ENCODE measurements around the gene LMBRD2.

DNA sequence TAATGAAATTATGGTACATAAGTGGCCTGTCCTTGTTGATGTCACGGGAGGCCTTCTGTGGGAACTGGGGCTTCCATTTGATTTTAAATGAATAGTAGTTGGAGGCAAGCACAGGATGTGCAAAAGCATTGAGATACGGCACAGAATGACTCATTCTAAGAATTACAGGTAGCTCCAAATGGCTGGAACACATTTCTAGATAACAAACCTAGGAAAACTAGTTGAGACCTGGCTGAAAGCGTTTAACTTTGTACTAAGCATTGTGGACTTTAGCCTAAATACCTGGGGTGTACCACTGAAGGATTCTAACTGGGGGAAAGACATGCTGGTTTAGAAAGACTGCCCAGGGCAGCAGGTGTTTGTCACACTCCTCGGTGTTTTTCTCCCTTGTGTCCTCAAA lies 9.7 kb upstream of the LMBRD2 start:
- TF ChIP-seq, protein P1, sequence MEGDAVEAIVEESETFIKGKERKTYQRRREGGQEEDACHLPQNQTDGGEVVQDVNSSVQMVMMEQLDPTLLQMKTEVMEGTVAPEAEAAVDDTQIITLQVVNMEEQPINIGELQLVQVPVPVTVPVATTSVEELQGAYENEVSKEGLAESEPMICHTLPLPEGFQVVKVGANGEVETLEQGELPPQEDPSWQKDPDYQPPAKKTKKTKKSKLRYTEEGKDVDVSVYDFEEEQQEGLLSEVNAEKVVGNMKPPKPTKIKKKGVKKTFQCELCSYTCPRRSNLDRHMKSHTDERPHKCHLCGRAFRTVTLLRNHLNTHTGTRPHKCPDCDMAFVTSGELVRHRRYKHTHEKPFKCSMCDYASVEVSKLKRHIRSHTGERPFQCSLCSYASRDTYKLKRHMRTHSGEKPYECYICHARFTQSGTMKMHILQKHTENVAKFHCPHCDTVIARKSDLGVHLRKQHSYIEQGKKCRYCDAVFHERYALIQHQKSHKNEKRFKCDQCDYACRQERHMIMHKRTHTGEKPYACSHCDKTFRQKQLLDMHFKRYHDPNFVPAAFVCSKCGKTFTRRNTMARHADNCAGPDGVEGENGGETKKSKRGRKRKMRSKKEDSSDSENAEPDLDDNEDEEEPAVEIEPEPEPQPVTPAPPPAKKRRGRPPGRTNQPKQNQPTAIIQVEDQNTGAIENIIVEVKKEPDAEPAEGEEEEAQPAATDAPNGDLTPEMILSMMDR (conservative IDR thresholded peaks at IDR 0.05; ENCODE audit: low read depth, low read length) = no peak
- no peak for TF ChIP-seq EZH2 (IDR thresholded peaks at IDR 0.05; ENCODE audit: borderline replicate concordance, low read depth, low read length, poor library complexity, severe bottlenecking)
